Panc1 (cell line): ENCODE measurements around the gene UTP14A. TPM values are rescaled to one million over a fixed set of nuclear protein-coding genes. Genes with fewer than 3 reads are reported as not detected.

Experiments used
- ATAC-seq: fragments of 200-7000 bp; cut with Tn5 transposase; 2 replicates; pipeline ENCODE4 v1.9.1; 2020; ENCODE audit warnings: mild to moderate bottlenecking, moderate library complexity
- BruUV-seq: library from RNA; stranded (reverse); fragments of 400-500 nt; replicated peaks from 2 replicates; lab custom pipeline; 2021; lab: Mats Ljungman, UMichigan
- CTCF ChIA-PET: fragments of 300-600 bp; sonication (Branson Sonifier 250); formaldehyde crosslinking; loops from one replicate; lab custom pipeline; 2022; ENCODE audit warnings: antibody characterized with exemption; lab: Charles Lee
- POLR2A ChIA-PET: fragments of 300-600 bp; sonication (Branson Sonifier 250); formaldehyde crosslinking; loops from one replicate; lab custom pipeline; 2022; ENCODE audit warnings: antibody characterized with exemption; lab: Charles Lee
- DNase-seq: peaks from one replicate; pipeline ENCODE4 v3.0.0-alpha.2; 2010; ENCODE audit warnings: low read depth, low spot score
- H3K27ac ChIP-seq: 2 replicates; pipeline ENCODE4 v1.5.1; 2011; ENCODE audit warnings: mild to moderate bottlenecking, low read length, inconsistent platforms
- H3K27me3 ChIP-seq: fragments of 200-500 bp; sonication (Bioruptor generic); 2 replicates; pipeline ENCODE4 v1.6.0; 2014; ENCODE audit warnings: low read length, inconsistent platforms; ENCODE audit not compliant: control insufficient read depth, insufficient read depth
- H3K36me3 ChIP-seq: fragments of 200-500 bp; sonication (Bioruptor generic); 2 replicates; pipeline ENCODE4 v1.5.1; 2014; ENCODE audit warnings: inconsistent platforms, mild to moderate bottlenecking, low read length, moderate library complexity; ENCODE audit not compliant: control insufficient read depth, insufficient read depth
- H3K4me1 ChIP-seq: 2 replicates; pipeline ENCODE4 v1.5.1; 2011; ENCODE audit warnings: inconsistent platforms, mild to moderate bottlenecking, low read length, moderate library complexity; ENCODE audit not compliant: control insufficient read depth, insufficient read depth
- H3K4me3 ChIP-seq, 2 experiments: 2 replicates each; pipeline ENCODE4 v1.5.1; 2011 to 2012; ENCODE audit warnings: low read depth in 2 of 2, low read length in 2 of 2, mild to moderate bottlenecking in 2 of 2, inconsistent platforms in 1 of 2, moderate library complexity in 1 of 2
- H3K9me3 ChIP-seq: fragments of 200-500 bp; sonication (Bioruptor generic); 2 replicates; pipeline ENCODE4 v1.5.1; 2014; ENCODE audit warnings: low read depth, mild to moderate bottlenecking, inconsistent platforms, low read length, moderate library complexity; ENCODE audit not compliant: control insufficient read depth, insufficient read depth
- POLR2AphosphoS5 ChIP-seq: IDR thresholded peaks from 2 replicates; pipeline ENCODE4 v1.6.1; 2012; ENCODE audit warnings: mild to moderate bottlenecking, low read depth, low read length, moderate library complexity
- SIN3A ChIP-seq: IDR thresholded peaks from 2 replicates; pipeline ENCODE4 v1.6.1; 2012; ENCODE audit warnings: low read depth, mild to moderate bottlenecking, low read length, moderate library complexity, borderline replicate concordance; ENCODE audit not compliant: insufficient read depth
- TCF7L2 ChIP-seq: IDR thresholded peaks from 2 replicates; pipeline ENCODE4 v1.6.1; 2011; ENCODE audit warnings: mild to moderate bottlenecking, low read depth, low read length, inconsistent platforms
- in situ Hi-C: cut with HindIII; loops from 2 replicates; pipeline ENCODE4 v1.10.0; 2016; ENCODE audit warnings: low sequenced_read_pairs, low pct_unique_long_range_greater_than_20kb
- intact Hi-C: fragments of 100-400 bp; cut with micrococcal nuclease; formaldehyde crosslinking; loops from one replicate; pipeline ENCODE4 v1.10.0; 2022; ENCODE audit not compliant: unreplicated experiment
- total RNA-seq: library from RNA; stranded (reverse); gene quantifications from one replicate; pipeline ENCODE4 v1.2.1, GENCODE V29; 2021; ENCODE audit not compliant: unreplicated experiment
- TF ChIP-seq, protein P1 (sequence below): fragments of 450-650 bp; IDR thresholded peaks from 2 replicates; pipeline ENCODE4 v1.5.1; 2017; ENCODE audit warnings: mild to moderate bottlenecking
- TF ChIP-seq, protein P2 (sequence below), 2 experiments: IDR thresholded peaks; 2 replicates each; pipeline ENCODE4 v1.6.1; 2011 to 2012; ENCODE audit warnings: low read depth in 2 of 2, control low read depth in 1 of 2, low read length in 1 of 2, mild to moderate bottlenecking in 1 of 2, moderate library complexity in 1 of 2; ENCODE audit not compliant: insufficient read depth in 1 of 2

UTP14A gene
- total RNA-seq, 1 experiment from 2014 or later, result 64.2 TPM

- DNase-seq (no peak), ATAC-seq (no peak)
- no TSS peak for BruUV-seq
- ChIA-PET CTCF (no interaction called here), POLR2A (no interaction called here)
- in situ Hi-C loops, result no loop called here
- Histone ChIP-seq H3K36me3 (no peaks in the 10 kb centered on the region), H3K4me3 (no peak overlapping the region), H3K27me3 (no peaks in the 10 kb centered on the region), H3K27ac (no peak overlapping the region), H3K4me1 (peaks cover 5% of the 10 kb centered on the region; the same call in 1 of the 2 replicates), H3K9me3 (no peaks in the 10 kb centered on the region)
- intact Hi-C loops, result no loop called here
- TF ChIP-seq, protein P1, sequence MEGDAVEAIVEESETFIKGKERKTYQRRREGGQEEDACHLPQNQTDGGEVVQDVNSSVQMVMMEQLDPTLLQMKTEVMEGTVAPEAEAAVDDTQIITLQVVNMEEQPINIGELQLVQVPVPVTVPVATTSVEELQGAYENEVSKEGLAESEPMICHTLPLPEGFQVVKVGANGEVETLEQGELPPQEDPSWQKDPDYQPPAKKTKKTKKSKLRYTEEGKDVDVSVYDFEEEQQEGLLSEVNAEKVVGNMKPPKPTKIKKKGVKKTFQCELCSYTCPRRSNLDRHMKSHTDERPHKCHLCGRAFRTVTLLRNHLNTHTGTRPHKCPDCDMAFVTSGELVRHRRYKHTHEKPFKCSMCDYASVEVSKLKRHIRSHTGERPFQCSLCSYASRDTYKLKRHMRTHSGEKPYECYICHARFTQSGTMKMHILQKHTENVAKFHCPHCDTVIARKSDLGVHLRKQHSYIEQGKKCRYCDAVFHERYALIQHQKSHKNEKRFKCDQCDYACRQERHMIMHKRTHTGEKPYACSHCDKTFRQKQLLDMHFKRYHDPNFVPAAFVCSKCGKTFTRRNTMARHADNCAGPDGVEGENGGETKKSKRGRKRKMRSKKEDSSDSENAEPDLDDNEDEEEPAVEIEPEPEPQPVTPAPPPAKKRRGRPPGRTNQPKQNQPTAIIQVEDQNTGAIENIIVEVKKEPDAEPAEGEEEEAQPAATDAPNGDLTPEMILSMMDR, result no peak
- TF ChIP-seq, protein P2, sequence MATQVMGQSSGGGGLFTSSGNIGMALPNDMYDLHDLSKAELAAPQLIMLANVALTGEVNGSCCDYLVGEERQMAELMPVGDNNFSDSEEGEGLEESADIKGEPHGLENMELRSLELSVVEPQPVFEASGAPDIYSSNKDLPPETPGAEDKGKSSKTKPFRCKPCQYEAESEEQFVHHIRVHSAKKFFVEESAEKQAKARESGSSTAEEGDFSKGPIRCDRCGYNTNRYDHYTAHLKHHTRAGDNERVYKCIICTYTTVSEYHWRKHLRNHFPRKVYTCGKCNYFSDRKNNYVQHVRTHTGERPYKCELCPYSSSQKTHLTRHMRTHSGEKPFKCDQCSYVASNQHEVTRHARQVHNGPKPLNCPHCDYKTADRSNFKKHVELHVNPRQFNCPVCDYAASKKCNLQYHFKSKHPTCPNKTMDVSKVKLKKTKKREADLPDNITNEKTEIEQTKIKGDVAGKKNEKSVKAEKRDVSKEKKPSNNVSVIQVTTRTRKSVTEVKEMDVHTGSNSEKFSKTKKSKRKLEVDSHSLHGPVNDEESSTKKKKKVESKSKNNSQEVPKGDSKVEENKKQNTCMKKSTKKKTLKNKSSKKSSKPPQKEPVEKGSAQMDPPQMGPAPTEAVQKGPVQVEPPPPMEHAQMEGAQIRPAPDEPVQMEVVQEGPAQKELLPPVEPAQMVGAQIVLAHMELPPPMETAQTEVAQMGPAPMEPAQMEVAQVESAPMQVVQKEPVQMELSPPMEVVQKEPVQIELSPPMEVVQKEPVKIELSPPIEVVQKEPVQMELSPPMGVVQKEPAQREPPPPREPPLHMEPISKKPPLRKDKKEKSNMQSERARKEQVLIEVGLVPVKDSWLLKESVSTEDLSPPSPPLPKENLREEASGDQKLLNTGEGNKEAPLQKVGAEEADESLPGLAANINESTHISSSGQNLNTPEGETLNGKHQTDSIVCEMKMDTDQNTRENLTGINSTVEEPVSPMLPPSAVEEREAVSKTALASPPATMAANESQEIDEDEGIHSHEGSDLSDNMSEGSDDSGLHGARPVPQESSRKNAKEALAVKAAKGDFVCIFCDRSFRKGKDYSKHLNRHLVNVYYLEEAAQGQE (IDR thresholded peaks at IDR 0.05; ENCODE audit: insufficient read depth in 1 of 2, low read depth in 2 of 2, low read length in 1 of 2), result no peak
- TF ChIP-seq POLR2AphosphoS5, result no peak
- no peak for TF ChIP-seq SIN3A
- no peak for TF ChIP-seq TCF7L2
Observed at GRCh38 chrX:129938081-129938480, 32.1 kb downstream of the UTP14A start.

DNA sequence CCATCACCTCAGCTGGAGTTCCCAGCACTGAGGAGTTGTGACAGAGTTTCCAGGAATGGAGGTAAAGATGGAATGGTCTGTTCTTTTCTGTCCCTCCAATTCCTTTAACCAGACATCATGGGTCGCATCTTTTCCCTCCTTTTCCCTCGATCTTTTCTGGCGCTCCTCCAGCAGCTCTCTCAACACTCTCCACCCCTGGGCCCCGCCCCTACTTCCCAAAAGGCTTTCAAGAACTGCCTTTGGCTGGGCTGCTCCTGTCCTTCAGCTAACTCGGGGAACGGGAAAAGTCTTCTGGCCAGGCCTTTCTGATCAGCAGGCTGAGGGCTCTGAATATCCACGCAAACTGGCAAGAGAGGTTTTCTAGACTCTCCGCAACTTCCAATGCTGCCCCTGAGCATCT is 34.0 kb downstream of the UTP14A start:
- no peak overlapping the region for H3K27ac ChIP-seq
- no peaks in the 10 kb centered on the region for H3K9me3 ChIP-seq
- CTCF ChIA-PET, result no interaction called here
- no peaks in the 10 kb centered on the region for H3K27me3 ChIP-seq
- no peak for TF ChIP-seq SIN3A
- no peak for TF ChIP-seq TCF7L2
- ATAC-seq, result no peak
- no peak overlapping the region for H3K4me3 ChIP-seq
- POLR2A ChIA-PET, result no interaction called here
- DNase-seq, result no peak
- intact Hi-C loops (no loop called here), in situ Hi-C loops (no loop called here)
- no peaks in the 10 kb centered on the region for H3K4me1 ChIP-seq
- no peaks in the 10 kb centered on the region for H3K36me3 ChIP-seq
- BruUV-seq, result no TSS peak

- Histone ChIP-seq H3K27ac (no peak overlapping the region), H3K4me3 (no peak overlapping the region), H3K9me3 (no peaks in the 10 kb centered on the region), H3K27me3 (no peaks in the 10 kb centered on the region), H3K4me1 (no peaks in the 10 kb centered on the region), H3K36me3 (no peaks in the 10 kb centered on the region)
- ATAC-seq (no peak), DNase-seq (no peak)
- TF ChIP-seq TCF7L2, result no peak
- TF ChIP-seq, protein P1, result no peak
- ChIA-PET CTCF (no interaction called here), POLR2A (no interaction called here)
- in situ Hi-C loops, result no loop called here
- no TSS peak for BruUV-seq
- intact Hi-C loops, result no loop called here
Observed at GRCh38 chrX:129940721-129941120, 34.8 kb downstream of the UTP14A start.
